Mucosa of gallbladder (tissue), 1 donor: ENCODE results near the gene PCK2. TPM values are rescaled to one million over a fixed set of nuclear protein-coding genes. Genes with fewer than 3 reads are reported as not detected.

Experiments
- DNase-seq: peaks from one replicate; pipeline ENCODE4 v3.0.0-alpha.2; 2020; ENCODE audit warnings: low spot score
- total RNA-seq: library from RNA; stranded (reverse); gene quantifications from one replicate; pipeline ENCODE4 v1.2.1, GENCODE V29; 2021
- donor health status: DM: no; HTN: no; CAD: no.

The PCK2 gene
- total RNA-seq, 1 donor from 2014 or later, result 28.9 TPM

GRCh38 chr14:24075485-24076301, 18.4 kb upstream of the PCK2 start:
- DNase-seq, result no peak

- no peak for DNase-seq
Observed at GRCh38 chr14:24076302-24076601, 17.9 kb upstream of the PCK2 start.

GRCh38 chr14:24077086-24077485, 17.0 kb upstream of the PCK2 start:
- no peak for DNase-seq

GRCh38 chr14:24078146-24078545, 16.0 kb upstream of the PCK2 start:
- DNase-seq, result no peak

GRCh38 chr14:24079491-24080141, 14.5 kb upstream of the PCK2 start:
- no peak for DNase-seq

- DNase-seq, result no peak
Observed at GRCh38 chr14:24080142-24080530, 14.0 kb upstream of the PCK2 start.

GRCh38 chr14:24080888-24081738, 13.0 kb upstream of the PCK2 start:
- DNase-seq, result peak; percentile 38

- DNase-seq, result no peak
Observed at GRCh38 chr14:24081739-24082211, 12.3 kb upstream of the PCK2 start.

GRCh38 chr14:24082411-24083080, 11.6 kb upstream of the PCK2 start:
- DNase-seq, result no peak

- no peak for DNase-seq
Observed at GRCh38 chr14:24083462-24083861, 10.6 kb upstream of the PCK2 start.

GRCh38 chr14:24084440-24084839, 9.7 kb upstream of the PCK2 start:
- DNase-seq, result no peak

- no peak for DNase-seq
Observed at GRCh38 chr14:24085215-24085614, 8.9 kb upstream of the PCK2 start.

- DNase-seq, result no peak
Observed at GRCh38 chr14:24086193-24086955, 7.7 kb upstream of the PCK2 start.

GRCh38 chr14:24087004-24087403, 7.1 kb upstream of the PCK2 start:
- no peak for DNase-seq

- no peak for DNase-seq
Observed at GRCh38 chr14:24088095-24088494, 6.0 kb upstream of the PCK2 start.

GRCh38 chr14:24089890-24090289, 4.2 kb upstream of the PCK2 start:
- DNase-seq, result no peak

GRCh38 chr14:24092110-24092504, 2.0 kb upstream of the PCK2 start:
- DNase-seq, result no peak

- no peak for DNase-seq
Observed at GRCh38 chr14:24092505-24093206, 1.5 kb upstream of the PCK2 start.

GRCh38 chr14:24093207-24093900, 757 bp upstream of the PCK2 start:
- no peak for DNase-seq

- no peak for DNase-seq
Observed at GRCh38 chr14:24094841-24095270, 745 bp downstream of the PCK2 start.
